B cell (primary cell): ENCODE results near the gene CCM2. TPM values are rescaled to one million over a fixed set of nuclear protein-coding genes. Genes with fewer than 3 reads are reported as not detected.

Source experiments
- ATAC-seq: fragments of 200-7000 bp; cut with Tn5 transposase; one replicate; pipeline ENCODE4 v1.10.0; 2021; ENCODE audit warnings: low read depth, mild to moderate bottlenecking, moderate number of reproducible peaks, moderate library complexity
- CTCF ChIA-PET: fragments of 350-600 bp; sonication (Branson Sonifier 250); formaldehyde crosslinking; loops from one replicate; lab custom pipeline; 2021; ENCODE audit warnings: antibody characterized with exemption, inconsistent platforms; lab: Charles Lee
- POLR2A ChIA-PET: fragments of 350-600 bp; sonication (Branson Sonifier 250); formaldehyde crosslinking; loops from one replicate; lab custom pipeline; 2021; ENCODE audit warnings: antibody characterized with exemption; lab: Charles Lee
- DNase-seq: peaks from one replicate; pipeline ENCODE4 v3.0.0; 2013
- H2AFZ ChIP-seq: 2 replicates; pipeline ENCODE4 v1.6.1; 2012; ENCODE audit warnings: mild to moderate bottlenecking, low read depth, low read length; ENCODE audit not compliant: insufficient read depth, poor library complexity, severe bottlenecking
- H3K27ac ChIP-seq, 2 donors: 1 replicate in 1 of 2; 2 replicates in 1 of 2; pipeline ENCODE4 v1.5.1; 2012 to 2013; ENCODE audit warnings: low read length in 2 of 2, mild to moderate bottlenecking in 2 of 2, moderate library complexity in 1 of 2
- H3K27me3 ChIP-seq, 4 experiments: fragments of 200-600 bp in 1 of 4; sonication (generic) in 1 of 4; replicated peaks in 1 of 4; 1 replicate in 2 of 4; 2 replicates in 2 of 4; pipeline versions ENCODE4 v1.6.1 to v1.7.0; 2013 to 2016; ENCODE audit warnings: low read length in 3 of 4, mild to moderate bottlenecking in 2 of 4, mixed read lengths in 1 of 4, moderate library complexity in 1 of 4; ENCODE audit not compliant: insufficient read depth in 4 of 4, control insufficient read depth in 3 of 4; ENCODE audit errors: control extremely low read depth in 1 of 4
- H3K36me3 ChIP-seq, 2 experiments: replicated peaks in 1 of 2; 1 replicate in 1 of 2; 2 replicates in 1 of 2; pipeline versions ENCODE4 v1.6.1 to v1.7.1; 2013; ENCODE audit warnings: low read length in 1 of 2; ENCODE audit not compliant: insufficient read depth in 2 of 2, control insufficient read depth in 1 of 2; ENCODE audit errors: control extremely low read depth in 1 of 2, extremely low read depth in 1 of 2
- H3K4me1 ChIP-seq, 2 donors: fragments of 200-600 bp in 1 of 2; sonication (generic) in 1 of 2; 1 replicate in 1 of 2; 2 replicates in 1 of 2; pipeline versions ENCODE4 v1.5.1 to v1.6.1; 2013 to 2017; ENCODE audit warnings: low read length in 2 of 2; ENCODE audit not compliant: control insufficient read depth in 2 of 2, insufficient read depth in 2 of 2
- H3K4me2 ChIP-seq: replicated peaks from 2 replicates; pipeline ENCODE3; 2012; ENCODE audit warnings: mild to moderate bottlenecking, low read depth, low read length; ENCODE audit not compliant: poor library complexity, severe bottlenecking
- H3K4me3 ChIP-seq, 5 experiments: fragments of 200-600 bp in 1 of 5; sonication (generic) in 1 of 5; 1 replicate in 3 of 5; 2 replicates in 2 of 5; pipeline versions ENCODE4 v1.5.1 to v1.7.0; 2011 to 2016; ENCODE audit warnings: low read length in 4 of 5, mild to moderate bottlenecking in 4 of 5, low read depth in 2 of 5, control low read depth in 1 of 5, moderate library complexity in 1 of 5; ENCODE audit not compliant: insufficient read depth in 1 of 5; ENCODE audit errors: control extremely low read depth in 1 of 5, extremely low read depth in 1 of 5
- H3K79me2 ChIP-seq: fragments of 200-600 bp; sonication (generic); one replicate; pipeline ENCODE4 v1.6.0; 2016; ENCODE audit warnings: low read length; ENCODE audit not compliant: control insufficient read depth, insufficient read depth
- H3K9ac ChIP-seq: fragments of 200-600 bp; sonication (generic); 2 replicates; pipeline ENCODE4 v1.6.1; 2017; ENCODE audit warnings: mild to moderate bottlenecking, low read length, moderate library complexity
- H3K9me3 ChIP-seq, 3 donors: one replicate each; pipeline versions ENCODE4 v1.6.1 to v1.7.1; 2013; ENCODE audit warnings: low read length in 2 of 3; ENCODE audit not compliant: control insufficient read depth in 2 of 3, insufficient read depth in 1 of 3; ENCODE audit errors: control extremely low read depth in 1 of 3
- H4K20me1 ChIP-seq: 2 replicates; pipeline ENCODE4 v1.6.0; 2012; ENCODE audit warnings: mild to moderate bottlenecking, low read length; ENCODE audit not compliant: insufficient read depth, control insufficient read depth, poor library complexity, severe bottlenecking
- H3K27ac Mint-ChIP-seq: one replicate; pipeline ENCODE4 v1.8.0; 2021; ENCODE audit warnings: mixed read lengths
- H3K27me3 Mint-ChIP-seq: one replicate; pipeline ENCODE4 v1.8.0; 2021; ENCODE audit warnings: mixed read lengths
- H3K4me1 Mint-ChIP-seq: one replicate; pipeline ENCODE4 v1.8.0; 2021; ENCODE audit warnings: mixed read lengths
- H3K4me3 Mint-ChIP-seq: one replicate; pipeline ENCODE4 v1.8.0; 2021; ENCODE audit warnings: mixed read lengths
- H3K9me3 Mint-ChIP-seq: one replicate; pipeline ENCODE4 v1.8.0; 2022; ENCODE audit warnings: mixed read lengths; ENCODE audit not compliant: insufficient read depth
- EZH2 ChIP-seq: IDR thresholded peaks from 2 replicates; pipeline ENCODE4 v1.6.1; 2012; ENCODE audit warnings: borderline replicate concordance, low read depth, mild to moderate bottlenecking, moderate library complexity, low read length; ENCODE audit not compliant: insufficient read depth, poor library complexity, severe bottlenecking
- WGBS: methylation state at CpG from one replicate; pipeline ENCODE4 v1.1.5; 2013; ENCODE audit warnings: missing lambda C conversion rate; ENCODE audit not compliant: insufficient coverage; 5-methylcytosine and 5-hydroxymethylcytosine counted together
- intact Hi-C: fragments of 100-400 bp; cut with micrococcal nuclease; formaldehyde crosslinking; loops from one replicate; pipeline ENCODE4 v1.10.0; 2022
- polyA plus RNA-seq: library from polyadenylated mRNA; depleted of rRNA; stranded (reverse); fragments of >200 nt; gene quantifications from 2 replicates; pipeline ENCODE4 v1.2.3, GENCODE V29; 2012
- total RNA-seq, 2 donors: library from RNA; stranded (reverse); fragments of 120-200 nt in 1 of 2; gene quantifications; 1 replicate in 1 of 2; 2 replicates in 1 of 2; pipeline versions ENCODE4 v1.2.3 to v1.2.4, GENCODE V29; 2013 to 2022
- TF ChIP-seq, protein P1 (sequence below): fragments of 200-600 bp; IDR thresholded peaks from one replicate; pipeline ENCODE4 v1.8.0; 2022; ENCODE audit warnings: antibody characterized with exemption, mild to moderate bottlenecking

CCM2 gene
- total and polyA plus RNA-seq, 2 donors (not counting 1 experiment from before 2014, with no cell fraction given) = 150 to 201 TPM

DNA sequence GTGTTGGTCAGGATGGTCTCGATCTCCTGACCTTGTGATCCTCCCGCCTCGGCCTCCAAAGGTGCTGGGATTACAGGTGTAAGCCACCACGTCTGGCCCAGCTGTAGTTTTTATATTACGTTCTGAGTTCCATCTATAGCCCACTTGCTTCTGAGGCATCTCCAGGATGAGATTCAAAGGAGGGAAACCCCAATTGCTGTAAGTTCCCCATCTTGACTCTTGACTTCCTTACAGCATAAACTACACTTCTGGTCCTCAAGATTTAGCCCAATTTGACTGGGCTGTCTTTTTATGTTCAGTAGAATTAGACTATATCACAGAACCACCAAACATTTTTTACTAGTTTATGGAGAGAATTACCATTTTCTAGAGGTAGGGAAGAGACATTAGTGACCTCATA, 44.3 kb downstream of the CCM2 start:
- TF ChIP-seq, protein P1, sequence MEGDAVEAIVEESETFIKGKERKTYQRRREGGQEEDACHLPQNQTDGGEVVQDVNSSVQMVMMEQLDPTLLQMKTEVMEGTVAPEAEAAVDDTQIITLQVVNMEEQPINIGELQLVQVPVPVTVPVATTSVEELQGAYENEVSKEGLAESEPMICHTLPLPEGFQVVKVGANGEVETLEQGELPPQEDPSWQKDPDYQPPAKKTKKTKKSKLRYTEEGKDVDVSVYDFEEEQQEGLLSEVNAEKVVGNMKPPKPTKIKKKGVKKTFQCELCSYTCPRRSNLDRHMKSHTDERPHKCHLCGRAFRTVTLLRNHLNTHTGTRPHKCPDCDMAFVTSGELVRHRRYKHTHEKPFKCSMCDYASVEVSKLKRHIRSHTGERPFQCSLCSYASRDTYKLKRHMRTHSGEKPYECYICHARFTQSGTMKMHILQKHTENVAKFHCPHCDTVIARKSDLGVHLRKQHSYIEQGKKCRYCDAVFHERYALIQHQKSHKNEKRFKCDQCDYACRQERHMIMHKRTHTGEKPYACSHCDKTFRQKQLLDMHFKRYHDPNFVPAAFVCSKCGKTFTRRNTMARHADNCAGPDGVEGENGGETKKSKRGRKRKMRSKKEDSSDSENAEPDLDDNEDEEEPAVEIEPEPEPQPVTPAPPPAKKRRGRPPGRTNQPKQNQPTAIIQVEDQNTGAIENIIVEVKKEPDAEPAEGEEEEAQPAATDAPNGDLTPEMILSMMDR = no peak
- no peak for TF ChIP-seq EZH2
- H3K9me3 ChIP-seq = no peaks in the 10 kb centered on the region
- intact Hi-C loops = no loop called here
- peaks cover 94% of the 10 kb centered on the region for H3K79me2 ChIP-seq
- CTCF ChIA-PET = no interaction called here
- H3K4me2 ChIP-seq = no peak overlapping the region
- no peak overlapping the region for H2AFZ ChIP-seq
- WGBS = 100% methylated on average over 3 of the region's 5 CpGs
- H3K27me3 Mint-ChIP-seq = no peaks in the 10 kb centered on the region
- no peak overlapping the region for H3K4me3 Mint-ChIP-seq
- peak overlapping the region; percentile 69 for H3K27ac Mint-ChIP-seq
- H3K27me3 ChIP-seq = no peaks in the 10 kb centered on the region
- peak overlapping the region in 1 of 2 donors; percentile 54 for H3K27ac ChIP-seq
- H3K4me1 Mint-ChIP-seq = peaks cover 26% of the 10 kb centered on the region
- ATAC-seq (no peak), DNase-seq (peak; percentile 33)
- no peak overlapping the region for H3K9ac ChIP-seq
- H3K36me3 ChIP-seq = peaks cover 6 to 85% of the 10 kb centered on the region in 2 experiments
- H4K20me1 ChIP-seq = peaks cover 69% of the 10 kb centered on the region
- H3K4me1 ChIP-seq = peaks cover 4 to 9% of the 10 kb centered on the region in 2 donors
- POLR2A ChIA-PET = no interaction called here
- H3K4me3 ChIP-seq = no peak overlapping the region
- no peaks in the 10 kb centered on the region for H3K9me3 Mint-ChIP-seq

DNA sequence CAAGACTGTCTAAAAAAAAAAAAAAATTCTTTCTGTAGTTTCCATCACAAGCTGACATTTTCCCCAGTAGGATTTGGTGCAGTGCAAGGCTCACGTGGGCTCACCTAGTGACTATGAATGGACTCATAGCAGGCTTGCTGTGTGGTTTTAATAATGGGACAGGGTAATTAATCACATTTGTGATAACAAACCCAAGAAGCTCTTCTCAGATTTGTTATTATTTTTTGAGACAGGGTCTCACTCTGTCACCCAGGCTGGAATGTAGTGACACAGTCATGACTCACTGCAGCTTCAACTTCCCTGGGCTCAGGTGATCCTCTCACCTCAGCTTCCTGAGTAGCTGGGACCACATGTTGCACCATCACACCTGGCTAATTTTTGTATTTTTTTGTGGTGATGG, 48.7 kb downstream of the CCM2 start:
- Histone ChIP-seq H3K36me3 (peaks cover 4 to 78% of the 10 kb centered on the region in 2 experiments), H2AFZ (no peak overlapping the region), H3K79me2 (peaks cover 90% of the 10 kb centered on the region), H3K4me3 (no peak overlapping the region), H3K27me3 (no peaks in the 10 kb centered on the region), H3K9me3 (no peaks in the 10 kb centered on the region), H4K20me1 (peaks cover 71% of the 10 kb centered on the region), H3K27ac (no peak overlapping the region), H3K4me2 (no peak overlapping the region), H3K4me1 (peaks cover 22 to 35% of the 10 kb centered on the region in 2 donors), H3K9ac (no peak overlapping the region)
- no peak for DNase-seq
- Mint-ChIP-seq H3K9me3 (no peaks in the 10 kb centered on the region), H3K4me1 (peaks cover 42% of the 10 kb centered on the region), H3K27ac (no peak overlapping the region), H3K27me3 (no peaks in the 10 kb centered on the region), H3K4me3 (no peak overlapping the region)
- ChIA-PET CTCF (no interaction called here), POLR2A (interaction anchor here (0.6 kb wide), 1 partner anchor 37 kb away, joined by 4 read pairs; no protein-coding TSS in a partner anchor)
- intact Hi-C loops = no loop called here
- TF ChIP-seq EZH2 = no peak
- TF ChIP-seq, protein P1 = no peak
- no peak for ATAC-seq
- no CpG with 5 or more reads among the region's 1 CpG for WGBS
